NOMO-1 treated with dmso at 0.1 percent for 144 hours (cell line): ENCODE results near the gene PSMG1.
"Not testable (repeated sequence)": the region's sequence is repeated elsewhere in the genome, so short reads cannot be mapped to it uniquely, and the experiment has no call there.

Experiments used
- DNase-seq: peaks from one replicate; lab custom pipeline; 2025; ENCODE audit not compliant: unreplicated experiment; lab: John Stamatoyannopoulos, UW

Gene PSMG1, protein sequence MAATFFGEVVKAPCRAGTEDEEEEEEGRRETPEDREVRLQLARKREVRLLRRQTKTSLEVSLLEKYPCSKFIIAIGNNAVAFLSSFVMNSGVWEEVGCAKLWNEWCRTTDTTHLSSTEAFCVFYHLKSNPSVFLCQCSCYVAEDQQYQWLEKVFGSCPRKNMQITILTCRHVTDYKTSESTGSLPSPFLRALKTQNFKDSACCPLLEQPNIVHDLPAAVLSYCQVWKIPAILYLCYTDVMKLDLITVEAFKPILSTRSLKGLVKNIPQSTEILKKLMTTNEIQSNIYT

DNA sequence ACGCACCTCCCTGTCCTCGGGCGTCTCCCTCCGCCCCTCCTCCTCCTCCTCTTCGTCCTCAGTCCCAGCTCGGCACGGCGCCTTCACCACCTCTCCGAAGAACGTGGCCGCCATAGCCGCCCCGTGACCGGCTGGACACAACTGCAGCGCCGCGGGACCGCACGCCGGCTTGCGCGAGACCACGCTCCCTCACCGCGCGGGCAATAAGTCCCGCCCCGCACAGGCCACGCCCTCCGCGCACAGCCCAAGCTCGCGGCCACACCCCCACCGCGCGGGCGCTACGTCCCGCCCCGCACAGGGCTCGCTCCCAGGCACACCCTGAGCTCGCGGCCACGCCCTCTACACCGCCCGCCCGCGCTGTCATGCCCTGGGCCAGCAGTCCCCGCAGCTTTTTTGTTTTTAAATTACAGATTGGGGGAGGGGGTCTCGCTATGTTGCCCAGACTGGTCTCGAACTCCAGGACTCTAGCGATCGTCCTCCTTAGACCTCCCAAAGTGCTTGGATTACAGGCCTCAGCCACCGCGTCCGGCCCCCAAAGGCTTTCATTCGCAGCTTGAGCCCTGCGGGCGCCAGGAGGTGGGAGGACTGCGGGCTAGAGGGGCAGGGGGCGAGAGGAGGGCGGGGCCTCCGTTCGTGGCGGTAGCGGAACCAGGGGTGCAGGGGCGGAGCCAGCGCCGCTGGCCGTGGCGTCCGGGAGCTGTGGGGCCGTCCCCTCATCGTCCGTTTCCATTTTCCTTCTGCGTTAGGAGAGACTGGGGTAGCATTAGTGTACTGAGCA lies at the start of gene PSMG1:
Gene PSMG1, minus strand, starts transcription at position 180 of the 778 bp plus-strand sequence. Its CDS starts 66 bp downstream, at position 114.
- DNase-seq: peak; percentile 95

DNA sequence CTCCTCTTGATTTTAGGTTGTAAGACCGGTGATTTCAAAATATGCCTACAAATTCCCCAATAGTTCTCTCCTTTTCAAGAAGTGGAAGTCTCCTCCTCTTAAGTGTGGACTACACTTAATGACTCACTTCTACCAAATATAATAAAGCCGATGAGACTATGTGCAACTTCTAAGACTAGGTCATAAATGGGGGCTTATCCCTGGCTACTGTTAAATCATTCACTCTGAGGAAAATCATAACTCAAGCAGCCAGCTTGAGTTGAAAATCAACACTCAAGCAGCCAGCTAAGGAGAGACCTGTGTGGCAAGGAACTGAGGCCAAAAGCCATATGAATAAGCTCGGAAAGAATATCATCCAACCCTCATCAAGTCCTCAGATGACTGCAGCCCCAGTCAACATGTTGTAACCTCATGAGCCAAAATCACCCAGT lies 49.6 kb upstream of the PSMG1 start:
- DNase-seq: no peak

DNA sequence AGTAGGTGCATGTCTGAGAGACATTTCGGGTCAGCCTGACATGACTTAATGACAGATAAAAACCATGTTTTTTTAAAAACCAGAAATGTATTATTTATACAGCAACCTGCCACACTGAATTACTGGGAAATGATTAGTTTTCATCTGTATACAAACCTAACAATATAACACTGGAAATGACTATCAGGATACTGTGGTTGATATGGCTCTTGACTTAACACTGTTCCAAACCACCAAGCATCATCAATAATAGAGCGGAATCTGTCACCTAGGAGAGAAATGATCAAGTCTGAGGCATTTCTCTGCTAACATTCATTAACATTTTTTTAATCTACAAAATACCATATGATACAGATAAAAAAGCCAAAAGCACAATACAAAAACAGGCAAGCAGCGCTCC lies 41.7 kb upstream of the PSMG1 start:
- no peak for DNase-seq

DNA sequence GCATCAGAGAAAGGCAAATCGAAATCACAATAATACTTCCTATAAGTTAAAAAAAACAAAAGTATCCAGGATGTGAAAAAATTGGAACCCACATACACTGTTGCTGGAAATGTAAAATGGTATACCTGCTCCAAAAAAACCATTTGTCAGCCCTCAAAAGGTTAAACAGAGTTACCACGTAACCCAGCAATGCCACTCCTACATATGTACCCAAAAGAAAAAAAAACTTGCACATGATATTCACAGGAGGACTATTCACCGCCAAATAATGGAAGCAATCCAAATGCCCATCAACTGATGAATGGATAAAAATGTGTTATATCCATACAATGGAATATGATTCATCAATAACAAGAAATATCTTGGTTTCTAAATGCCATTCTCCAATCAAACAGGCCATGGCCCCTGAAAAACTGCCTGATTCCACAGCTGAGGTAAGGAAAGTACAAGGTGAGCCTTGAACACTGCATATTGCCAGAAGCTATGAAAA lies 38.8 kb upstream of the PSMG1 start:
- DNase-seq: no peak

DNA sequence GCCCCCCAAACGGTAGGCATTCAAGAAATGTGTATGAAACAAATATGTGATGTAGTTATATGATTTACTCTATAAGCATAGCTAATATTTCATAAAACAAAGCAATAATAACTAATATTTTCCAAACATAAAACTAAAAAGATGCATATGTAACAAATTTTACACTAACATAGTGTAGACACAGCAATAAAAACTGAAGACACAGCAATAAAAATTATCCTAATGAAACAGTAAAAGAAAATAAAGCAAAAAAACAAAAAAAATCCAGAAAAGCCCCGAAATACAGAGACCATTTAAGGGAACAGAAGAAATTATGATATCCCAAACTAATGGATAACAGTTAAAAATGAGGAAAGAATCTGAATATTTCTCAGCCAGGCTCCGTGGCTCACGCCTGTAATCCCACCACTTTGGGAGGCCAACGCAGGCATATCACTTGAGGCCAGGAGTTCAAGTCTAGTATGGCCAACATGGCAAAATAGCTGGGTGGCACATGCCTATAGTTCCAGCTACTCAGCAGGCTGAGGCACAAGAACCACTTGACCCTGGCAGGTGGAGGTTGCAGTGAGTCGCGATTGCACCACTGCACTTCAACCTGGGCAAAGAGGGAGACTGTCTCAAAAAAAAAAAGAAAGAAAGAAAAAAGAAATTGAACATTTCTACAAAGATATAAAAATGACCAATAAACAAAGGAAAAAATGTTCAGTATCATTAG lies 38.2 kb upstream of the PSMG1 start:
- no peak for DNase-seq

DNA sequence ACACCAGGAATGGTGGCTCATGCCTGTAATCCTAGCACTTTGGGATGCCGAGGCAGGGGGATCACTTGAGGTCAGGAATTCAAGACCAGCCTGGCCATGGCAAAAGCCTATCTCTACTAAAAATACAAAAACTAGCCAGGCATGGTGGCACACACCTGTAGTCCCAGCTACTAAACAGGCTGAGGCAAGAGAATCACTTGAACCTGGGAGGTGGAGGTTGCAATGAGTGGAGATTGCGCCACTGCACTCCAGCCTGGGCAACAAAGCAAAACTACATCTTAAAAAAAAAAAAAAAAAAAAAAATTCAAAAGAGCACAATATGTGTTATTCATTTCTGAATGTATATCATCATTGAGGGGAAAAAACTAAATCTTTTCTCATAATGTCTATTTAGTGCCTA lies 37.6 kb upstream of the PSMG1 start:
- not testable (repeated sequence) for DNase-seq

DNA sequence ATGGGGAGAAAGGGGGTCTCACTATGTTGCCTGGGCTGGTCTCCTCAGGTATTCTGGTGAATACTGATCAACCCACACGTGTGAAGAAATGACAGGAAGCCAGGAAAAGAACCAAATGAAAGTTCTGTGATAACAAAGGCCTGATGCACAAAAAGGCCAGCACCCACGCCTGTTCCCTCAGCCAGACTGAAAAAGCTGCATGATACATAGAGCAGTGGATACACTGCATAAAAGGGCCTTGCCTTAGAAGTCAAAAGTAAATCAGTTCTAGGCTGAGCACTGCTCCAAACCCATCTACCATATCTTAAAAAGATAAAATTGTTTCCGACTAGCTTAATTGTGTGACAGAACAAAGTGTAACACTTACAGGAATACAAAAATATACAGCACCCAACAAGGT lies 36.9 kb upstream of the PSMG1 start:
- DNase-seq: no peak

DNA sequence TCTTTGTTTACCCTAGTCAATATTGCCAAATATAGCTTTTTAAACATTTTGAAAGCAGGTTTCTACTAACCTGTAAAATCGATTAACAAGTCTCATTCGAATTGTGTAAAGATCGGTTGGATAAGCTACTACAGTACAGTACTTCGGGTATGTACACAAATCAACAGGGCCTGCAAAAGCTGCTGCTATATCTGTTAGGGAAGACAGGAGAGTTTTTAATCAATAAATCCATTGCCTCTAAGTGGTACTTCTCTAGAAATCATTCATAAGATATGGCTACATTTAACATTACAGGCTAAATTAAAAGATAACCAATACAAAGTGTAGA lies 34.8 kb upstream of the PSMG1 start:
- DNase-seq: no peak

DNA sequence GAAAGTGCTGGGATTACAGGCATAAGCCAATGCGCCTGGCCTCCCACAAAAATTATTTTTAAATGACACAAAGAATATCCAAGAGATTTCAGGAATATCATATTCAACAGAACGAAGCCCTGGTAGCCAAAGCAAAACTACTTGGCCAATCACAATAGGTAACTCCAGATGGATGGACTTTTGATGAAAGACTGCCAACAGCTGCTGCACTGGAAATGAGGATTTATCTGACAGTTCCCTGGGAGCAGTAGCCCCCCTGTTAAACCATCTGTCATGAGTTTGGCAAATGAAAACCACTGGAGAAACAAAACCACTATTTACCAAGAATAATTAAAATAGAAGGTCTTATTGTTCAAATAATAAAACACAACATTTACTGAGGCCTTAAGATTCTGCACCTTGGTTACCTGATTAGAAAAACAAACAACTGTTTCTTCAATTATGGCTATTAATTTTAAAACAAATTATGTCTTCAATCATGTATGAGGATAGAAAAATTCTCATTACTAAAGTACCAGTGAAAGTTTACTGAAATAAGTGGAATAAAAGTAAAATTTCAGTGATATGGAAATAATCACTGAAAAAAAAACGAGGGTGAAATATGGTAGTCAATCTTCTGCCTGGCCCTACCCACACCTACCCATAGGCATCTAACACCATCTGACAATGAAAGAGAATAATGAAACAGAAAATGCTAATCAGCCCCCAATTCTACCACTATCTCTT lies 34.3 kb upstream of the PSMG1 start:
- no peak for DNase-seq

DNA sequence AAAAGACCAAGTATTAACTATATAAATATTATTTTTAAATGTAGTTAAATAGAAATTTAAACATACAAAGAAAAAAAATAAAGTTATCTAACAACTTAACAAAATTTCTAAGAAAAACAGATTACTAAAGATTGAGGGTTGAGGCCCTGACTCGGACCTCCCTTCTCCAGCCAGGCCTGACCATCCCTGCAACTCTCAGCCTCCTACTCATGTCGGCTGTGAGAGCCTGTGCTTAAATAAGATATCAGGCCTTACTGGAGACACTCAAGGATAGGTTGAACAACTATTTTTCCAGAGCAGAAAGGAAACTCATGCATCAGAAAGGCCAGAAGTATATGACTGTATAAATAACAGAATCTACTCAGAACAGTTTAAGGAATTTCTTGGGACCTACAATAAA lies 33.0 kb upstream of the PSMG1 start:
- no peak for DNase-seq

DNA sequence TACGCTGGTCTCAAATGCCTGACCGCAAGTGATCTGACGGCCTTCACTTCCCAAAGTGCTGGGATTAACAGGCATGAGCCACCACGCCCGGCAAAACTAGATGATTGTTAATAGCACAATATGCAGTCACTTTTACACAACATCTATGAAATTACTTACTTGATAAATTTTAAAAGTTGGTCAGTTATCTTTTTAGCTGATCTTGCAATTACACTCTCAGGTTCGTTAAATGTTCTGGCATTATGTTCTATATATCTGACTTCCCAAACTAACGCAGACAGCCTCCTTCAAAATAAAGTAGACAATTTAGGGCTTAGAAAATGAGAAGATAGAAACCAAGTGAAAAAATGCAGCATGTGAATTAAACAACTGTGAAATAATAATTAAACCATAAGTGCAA lies 31.8 kb upstream of the PSMG1 start:
- DNase-seq: no peak

DNA sequence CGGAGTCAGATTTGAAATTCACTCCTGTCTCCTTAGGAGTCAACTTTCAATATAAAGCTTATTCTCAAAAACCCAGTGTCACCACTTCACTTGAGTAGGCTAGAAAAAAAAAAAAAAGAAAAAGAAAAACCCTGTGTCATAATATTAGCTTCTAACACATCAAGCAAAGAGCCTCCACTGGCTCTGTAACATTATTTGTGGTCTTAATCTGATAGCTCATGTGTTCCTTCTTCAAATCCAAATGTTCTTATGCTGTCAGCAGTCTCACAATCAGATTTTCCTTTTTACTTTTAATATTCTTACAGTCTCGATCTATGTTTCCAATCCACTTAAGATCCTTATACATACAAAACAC lies 26.1 kb upstream of the PSMG1 start:
- no peak for DNase-seq

DNA sequence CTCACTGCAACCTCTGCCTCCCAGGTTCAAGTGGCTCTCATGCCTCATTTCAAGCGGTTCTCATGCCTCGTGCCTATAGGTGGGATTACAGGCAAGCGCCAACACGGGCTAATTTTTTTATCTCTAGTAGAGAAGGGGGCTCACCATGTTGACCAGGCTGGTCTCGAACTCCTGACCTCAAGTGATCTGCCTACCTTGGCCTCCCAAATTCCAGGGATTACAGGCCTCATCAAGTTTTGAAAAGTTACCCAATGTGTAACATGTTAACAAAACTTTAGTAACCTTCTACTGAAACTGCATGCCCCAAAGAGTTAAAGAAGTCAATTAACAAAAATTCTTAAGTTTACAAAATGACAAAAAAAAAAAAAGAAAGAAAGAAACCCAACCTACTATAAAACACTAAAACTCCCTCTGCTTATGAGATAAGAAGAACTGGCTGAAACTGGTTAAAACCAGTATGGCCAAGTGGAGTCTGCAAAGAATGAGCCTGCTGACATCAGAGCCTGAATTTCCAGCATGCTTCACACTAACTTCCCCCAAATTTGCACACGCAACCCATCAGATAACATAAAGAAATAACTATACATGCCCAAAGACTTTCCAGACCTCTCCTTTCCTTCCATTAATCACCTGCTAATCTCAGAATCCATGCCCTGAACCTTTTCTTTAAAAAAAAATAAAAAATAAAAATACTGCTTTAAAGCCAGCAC lies 25.5 kb upstream of the PSMG1 start:
- DNase-seq: no peak

DNA sequence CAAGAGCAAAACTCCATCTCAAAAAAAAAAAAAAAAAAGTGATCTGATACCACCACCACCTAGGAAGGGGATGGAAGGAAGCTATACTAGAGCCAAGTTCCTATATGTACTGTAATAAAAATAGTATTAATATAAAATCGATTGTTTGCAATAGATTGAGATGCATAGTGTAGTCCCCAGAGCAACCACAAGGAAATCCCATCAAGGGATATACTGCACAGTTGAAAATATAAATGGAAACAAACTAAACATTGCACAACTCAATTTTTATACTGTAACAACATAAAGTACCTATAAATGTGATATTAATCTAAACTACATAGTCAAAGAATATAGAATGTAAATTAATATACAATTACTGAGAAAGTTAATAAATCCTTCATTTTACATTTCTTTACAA lies 20.9 kb upstream of the PSMG1 start:
- no peak for DNase-seq

DNA sequence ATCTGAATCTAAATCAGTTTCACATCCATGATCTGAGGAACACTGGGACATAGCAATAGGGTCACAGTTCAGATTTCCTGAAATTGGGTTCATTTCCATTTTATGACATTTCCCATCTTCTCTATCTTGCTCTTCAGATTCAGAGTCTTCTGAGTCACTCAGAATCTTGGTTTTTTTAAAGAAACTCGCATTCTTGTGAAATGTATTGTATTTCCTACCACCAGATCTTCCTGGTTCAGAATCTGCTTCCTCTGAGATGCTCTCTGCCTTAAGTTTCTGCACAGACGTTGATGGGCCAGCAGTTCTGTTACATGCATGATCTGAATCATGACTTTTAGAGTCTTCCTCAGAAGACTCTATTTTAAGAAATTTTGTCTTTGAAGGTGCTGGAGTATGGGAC lies 15.5 kb upstream of the PSMG1 start:
- DNase-seq: no peak

DNA sequence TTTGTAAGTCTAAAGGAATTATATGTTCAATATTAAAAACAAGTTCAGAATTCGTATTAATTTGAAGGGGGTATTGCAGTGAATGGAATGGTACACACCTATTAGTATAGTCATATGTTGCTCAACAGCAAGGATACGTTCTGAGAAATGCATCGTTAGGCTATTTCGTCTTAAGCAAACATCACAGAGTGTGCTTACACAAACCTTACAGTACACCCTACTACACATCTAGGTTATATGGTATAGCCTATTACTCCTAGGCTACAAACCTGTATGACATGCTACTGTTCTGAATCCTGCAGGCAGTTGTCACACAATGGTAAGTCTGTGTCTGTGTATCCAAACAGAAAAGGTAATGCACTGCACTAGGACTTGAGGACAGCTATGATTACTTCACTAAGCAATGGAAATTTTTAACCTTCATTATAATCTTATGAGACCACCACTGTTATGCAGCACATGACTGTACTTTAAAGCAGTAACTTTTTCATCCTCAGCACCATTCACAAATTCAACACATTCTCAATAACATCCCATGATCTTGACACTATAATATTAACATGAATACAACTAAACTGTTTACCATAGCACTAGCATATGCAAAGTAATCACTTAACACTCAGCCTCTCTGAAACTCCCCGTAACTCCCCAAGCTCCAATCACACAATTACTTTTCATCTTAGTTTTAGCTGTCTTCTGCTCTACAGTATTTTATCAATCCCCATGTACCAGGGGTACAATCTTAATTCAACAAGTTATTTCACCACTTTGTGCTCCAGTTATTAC lies 14.4 kb upstream of the PSMG1 start:
- DNase-seq: no peak

DNA sequence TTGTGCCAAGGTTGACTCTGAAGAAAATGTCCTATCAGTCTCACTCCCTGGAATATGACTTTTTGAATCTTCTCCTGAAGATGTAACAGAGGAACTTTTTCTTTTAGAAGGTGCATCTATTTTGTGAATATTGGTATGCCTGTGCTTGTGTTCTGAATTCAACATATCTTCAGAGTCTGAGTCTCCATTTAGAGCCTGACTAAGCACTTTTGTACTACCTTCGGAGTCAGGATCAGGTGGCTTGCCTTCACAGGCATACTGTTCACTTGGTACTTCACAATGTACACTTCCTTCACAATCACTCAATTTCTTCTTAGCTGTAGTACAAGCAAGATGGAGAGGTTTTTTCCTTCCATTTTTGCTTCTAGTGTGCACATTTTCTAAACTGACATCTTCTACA lies 13.6 kb upstream of the PSMG1 start:
- no peak for DNase-seq

DNA sequence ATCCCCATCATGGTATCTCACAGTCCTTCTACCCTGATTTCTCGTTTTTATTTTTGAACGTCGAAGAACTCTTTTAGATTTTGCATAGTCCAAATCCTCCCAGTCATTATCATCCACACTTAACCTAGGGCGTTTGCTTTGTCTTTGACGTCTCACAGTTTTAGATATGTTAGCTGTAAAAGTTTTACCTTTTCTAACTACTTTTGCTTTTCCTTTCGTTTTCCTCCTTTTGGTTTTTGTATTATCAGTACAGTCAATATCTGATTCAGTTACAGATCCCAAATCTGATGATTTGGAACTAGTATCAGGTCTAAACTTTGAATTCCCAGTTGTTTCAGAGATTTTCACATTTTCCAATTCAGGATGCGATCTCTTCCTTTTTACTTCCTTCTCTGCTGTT lies 13.1 kb upstream of the PSMG1 start:
- no peak for DNase-seq

DNA sequence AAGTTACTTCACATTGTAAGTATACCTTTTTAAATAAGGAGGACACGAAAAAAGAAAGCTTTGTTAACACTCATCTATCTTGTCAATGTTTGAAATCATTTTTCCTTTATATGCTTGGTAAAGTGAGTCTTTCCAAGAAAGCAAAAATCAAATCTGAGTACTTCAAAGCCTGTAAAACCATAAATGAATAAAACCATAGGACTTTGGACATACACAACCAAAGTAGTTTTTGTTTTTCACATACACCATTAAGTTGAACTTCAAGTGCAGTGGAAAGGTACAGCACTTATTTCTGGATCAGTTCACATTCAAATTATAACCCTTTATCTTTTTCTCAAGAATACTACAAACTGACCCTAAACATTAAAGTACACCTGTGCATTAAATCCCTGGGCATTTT lies 10.1 kb upstream of the PSMG1 start:
- no peak for DNase-seq
